GM20000 (cell line): ENCODE results near the gene LRP1.

Experiments
- DNase-seq: peaks from one replicate; pipeline ENCODE4 v3.0.0; 2012; ENCODE audit warnings: low spot score
- TF ChIP-seq, protein P1 (sequence below): IDR thresholded peaks from 2 replicates; pipeline ENCODE4 v1.5.1; 2012; ENCODE audit warnings: mild to moderate bottlenecking, control low read depth; ENCODE audit errors: extremely low read depth, missing control alignments

The LRP1 gene

DNA sequence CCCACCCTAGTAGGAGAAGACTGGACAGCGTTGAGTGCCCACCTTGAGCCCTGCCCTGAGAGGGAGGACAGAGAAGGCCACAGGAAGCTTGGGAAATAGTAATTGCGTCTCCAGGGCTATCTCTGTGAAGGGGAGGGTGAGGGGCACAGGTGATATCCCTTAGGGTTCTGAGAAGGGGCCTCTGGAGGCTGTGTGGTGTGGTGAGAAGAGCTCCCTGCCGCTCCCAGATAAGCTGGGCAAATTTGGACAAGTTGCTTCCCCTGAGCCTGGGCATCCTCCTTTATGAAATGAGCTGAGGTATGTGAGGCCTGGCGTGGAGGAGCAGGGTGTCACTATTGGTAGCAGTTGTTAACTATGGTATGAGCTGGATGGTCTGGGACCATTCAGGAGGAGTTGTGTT is 42.6 kb downstream of the LRP1 start:
- TF ChIP-seq, protein P1, sequence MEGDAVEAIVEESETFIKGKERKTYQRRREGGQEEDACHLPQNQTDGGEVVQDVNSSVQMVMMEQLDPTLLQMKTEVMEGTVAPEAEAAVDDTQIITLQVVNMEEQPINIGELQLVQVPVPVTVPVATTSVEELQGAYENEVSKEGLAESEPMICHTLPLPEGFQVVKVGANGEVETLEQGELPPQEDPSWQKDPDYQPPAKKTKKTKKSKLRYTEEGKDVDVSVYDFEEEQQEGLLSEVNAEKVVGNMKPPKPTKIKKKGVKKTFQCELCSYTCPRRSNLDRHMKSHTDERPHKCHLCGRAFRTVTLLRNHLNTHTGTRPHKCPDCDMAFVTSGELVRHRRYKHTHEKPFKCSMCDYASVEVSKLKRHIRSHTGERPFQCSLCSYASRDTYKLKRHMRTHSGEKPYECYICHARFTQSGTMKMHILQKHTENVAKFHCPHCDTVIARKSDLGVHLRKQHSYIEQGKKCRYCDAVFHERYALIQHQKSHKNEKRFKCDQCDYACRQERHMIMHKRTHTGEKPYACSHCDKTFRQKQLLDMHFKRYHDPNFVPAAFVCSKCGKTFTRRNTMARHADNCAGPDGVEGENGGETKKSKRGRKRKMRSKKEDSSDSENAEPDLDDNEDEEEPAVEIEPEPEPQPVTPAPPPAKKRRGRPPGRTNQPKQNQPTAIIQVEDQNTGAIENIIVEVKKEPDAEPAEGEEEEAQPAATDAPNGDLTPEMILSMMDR: no peak

DNA sequence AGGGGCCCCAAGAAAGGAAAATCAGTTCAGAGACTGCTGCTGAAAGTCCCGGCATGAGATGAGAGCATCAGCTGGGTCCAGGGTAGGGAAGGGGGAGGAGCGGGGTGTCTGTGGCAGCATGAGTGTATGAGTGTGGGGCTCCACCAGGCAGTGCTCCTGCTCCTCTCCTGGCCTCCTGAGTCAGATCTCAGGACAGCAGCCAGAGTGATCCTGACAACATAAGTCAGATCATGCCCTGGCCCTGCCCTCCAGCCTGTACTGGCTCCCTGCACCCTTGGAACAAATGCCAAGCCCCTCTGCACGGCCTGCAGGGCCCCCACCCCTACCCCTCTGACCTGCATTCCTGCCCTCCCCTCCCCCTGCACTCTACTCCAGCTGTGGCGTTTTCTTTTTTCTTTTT is 43.4 kb downstream of the LRP1 start:
- DNase-seq: no peak
- TF ChIP-seq, protein P1: no peak

More for the DNA sequence above, 42.6 kb downstream of the LRP1 start:
- DNase-seq: no peak

DNA sequence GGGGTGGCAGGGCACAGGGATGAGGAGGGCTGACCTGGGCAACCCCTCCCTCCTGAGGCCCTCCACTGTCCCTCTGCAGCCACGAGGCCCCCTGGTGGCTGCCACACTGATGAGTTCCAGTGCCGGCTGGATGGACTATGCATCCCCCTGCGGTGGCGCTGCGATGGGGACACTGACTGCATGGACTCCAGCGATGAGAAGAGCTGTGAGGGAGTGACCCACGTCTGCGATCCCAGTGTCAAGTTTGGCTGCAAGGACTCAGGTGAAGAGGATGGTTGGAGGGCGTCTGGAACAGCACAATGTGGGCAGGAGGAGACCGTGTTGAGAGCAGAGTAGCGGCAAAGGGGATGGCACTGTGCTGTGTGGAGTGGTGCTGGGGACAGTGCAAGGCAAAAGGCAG is 44.8 kb downstream of the LRP1 start:
- TF ChIP-seq, protein P1: peak; percentile 67
- DNase-seq: peak; percentile 68

DNA sequence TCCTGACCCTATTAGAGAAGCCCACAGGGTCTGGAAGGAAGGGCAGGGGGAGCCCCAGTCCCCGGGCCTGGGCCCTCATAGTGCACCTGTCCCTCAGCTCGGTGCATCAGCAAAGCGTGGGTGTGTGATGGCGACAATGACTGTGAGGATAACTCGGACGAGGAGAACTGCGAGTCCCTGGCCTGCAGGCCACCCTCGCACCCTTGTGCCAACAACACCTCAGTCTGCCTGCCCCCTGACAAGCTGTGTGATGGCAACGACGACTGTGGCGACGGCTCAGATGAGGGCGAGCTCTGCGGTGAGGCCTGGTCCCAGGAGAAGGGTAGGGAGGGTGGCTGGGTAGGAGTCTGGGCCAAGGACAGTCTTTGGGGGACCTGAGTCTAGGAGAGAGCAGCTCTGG is 45.4 kb downstream of the LRP1 start:
- TF ChIP-seq, protein P1: no peak
- no peak for DNase-seq

DNA sequence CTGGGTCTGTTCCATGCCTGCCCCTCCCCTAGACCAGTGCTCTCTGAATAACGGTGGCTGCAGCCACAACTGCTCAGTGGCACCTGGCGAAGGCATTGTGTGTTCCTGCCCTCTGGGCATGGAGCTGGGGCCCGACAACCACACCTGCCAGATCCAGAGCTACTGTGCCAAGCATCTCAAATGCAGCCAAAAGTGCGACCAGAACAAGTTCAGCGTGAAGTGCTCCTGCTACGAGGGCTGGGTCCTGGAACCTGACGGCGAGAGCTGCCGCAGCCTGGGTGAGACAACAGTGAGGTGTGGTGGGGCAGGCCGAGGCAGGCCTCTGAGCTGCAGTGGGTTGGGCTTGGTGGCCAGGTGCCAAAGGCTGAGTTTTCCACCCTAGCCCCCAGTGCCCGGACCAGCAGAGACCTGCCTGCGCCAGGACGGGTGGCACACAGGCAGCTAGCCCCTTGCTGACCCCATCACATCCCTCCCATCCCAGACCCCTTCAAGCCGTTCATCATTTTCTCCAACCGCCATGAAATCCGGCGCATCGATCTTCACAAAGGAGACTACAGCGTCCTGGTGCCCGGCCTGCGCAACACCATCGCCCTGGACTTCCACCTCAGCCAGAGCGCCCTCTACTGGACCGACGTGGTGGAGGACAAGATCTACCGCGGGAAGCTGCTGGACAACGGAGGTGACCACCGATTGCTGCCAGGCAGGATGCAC is 47.3 kb downstream of the LRP1 start:
- DNase-seq: no peak
- TF ChIP-seq, protein P1: peak; percentile 27

DNA sequence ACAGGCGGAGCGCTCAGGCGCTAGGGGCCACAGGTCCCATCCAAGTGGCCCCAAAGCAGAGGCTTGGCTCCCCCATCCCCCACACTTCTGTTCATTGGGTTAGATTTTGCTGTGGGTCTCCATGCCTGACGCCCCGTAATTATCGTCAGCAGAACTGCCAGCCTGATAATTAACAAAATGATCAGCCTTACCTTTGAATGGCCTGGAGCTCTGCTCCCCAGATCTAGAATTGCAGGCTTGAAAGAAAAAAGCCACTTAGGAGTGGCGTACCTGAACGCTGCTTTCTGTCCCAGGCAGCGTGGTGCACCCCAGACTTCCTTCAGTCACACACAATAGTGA is 47.8 kb downstream of the LRP1 start:
- no peak for DNase-seq
- TF ChIP-seq, protein P1: no peak

DNA sequence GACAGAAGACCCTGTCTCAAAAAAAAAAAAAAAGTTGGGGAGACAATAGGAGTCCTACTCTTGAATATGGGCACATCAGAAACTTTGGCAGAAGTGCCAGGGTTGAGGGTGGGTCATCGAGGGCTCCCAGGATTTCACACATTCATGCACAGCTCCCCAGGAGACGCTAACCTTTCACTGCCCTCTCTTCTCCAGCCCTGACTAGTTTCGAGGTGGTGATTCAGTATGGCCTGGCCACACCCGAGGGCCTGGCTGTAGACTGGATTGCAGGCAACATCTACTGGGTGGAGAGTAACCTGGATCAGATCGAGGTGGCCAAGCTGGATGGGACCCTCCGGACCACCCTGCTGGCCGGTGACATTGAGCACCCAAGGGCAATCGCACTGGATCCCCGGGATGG is 48.6 kb downstream of the LRP1 start:
- no peak for DNase-seq
- TF ChIP-seq, protein P1: no peak
